ENCODE results near the gene UBE2D3. TPM values are rescaled to one million over a fixed set of nuclear protein-coding genes. Genes with fewer than 3 reads are reported as not detected.
"Not testable (repeated sequence)": the region's sequence is repeated elsewhere in the genome, so short reads cannot be mapped to it uniquely, and the experiment has no call there.

UBE2D3 gene
- total RNA-seq, 3 donors from 2014 or later = 374 to 405 (median 392) TPM

GRCh38 chr4:102868153-102868780 is 40.9 kb upstream of the UBE2D3 start:
- Histone ChIP-seq H3K27me3 (no peaks in the 10 kb centered on the region), H3K4me3 (peak overlapping the region; percentile 63 to 77 (median 75)), H3K36me3 (no peaks in the 10 kb centered on the region), H3K4me1 (no peaks in the 10 kb centered on the region), H3K9me3 (no peaks in the 10 kb centered on the region), H3K27ac (peak overlapping the region; percentile 97 to 98)
- intact Hi-C loops (cut with DNase I; ENCODE audit: low total_unique reads) = no loop called here
- DNase-seq (ENCODE audit: low spot score in 2 of 2) = peak in 1 of 2 donors; percentile 21
- peak; percentile 27 for TF ChIP-seq POLR2A (IDR thresholded peaks at IDR 0.05)
- no peak for TF ChIP-seq POLR2AphosphoS5 (IDR thresholded peaks at IDR 0.05)

GRCh38 chr4:102867278-102868152 is 40.2 kb upstream of the UBE2D3 start:
- no peaks in the 10 kb centered on the region for H3K36me3 ChIP-seq
- peak overlapping the region; percentile 97 to 98 for H3K27ac ChIP-seq
- intact Hi-C loops (cut with DNase I; ENCODE audit: low total_unique reads) = no loop called here
- H3K27me3 ChIP-seq = no peaks in the 10 kb centered on the region
- DNase-seq (ENCODE audit: low spot score in 2 of 2) = no peak
- no peaks in the 10 kb centered on the region for H3K4me1 ChIP-seq
- H3K9me3 ChIP-seq = no peaks in the 10 kb centered on the region
- TF ChIP-seq POLR2AphosphoS5 (IDR thresholded peaks at IDR 0.05) (no peak), CTCF (IDR thresholded peaks at IDR 0.05) (no peak), POLR2A (IDR thresholded peaks at IDR 0.05) (no peak)
- peak overlapping the region; percentile 63 to 77 (median 75) for H3K4me3 ChIP-seq

- H3K27ac ChIP-seq; H3K36me3 ChIP-seq; DNase-seq (ENCODE audit: low spot score in 2 of 2); H3K4me1 ChIP-seq; H3K4me3 ChIP-seq; intact Hi-C loops (cut with DNase I; ENCODE audit: low total_unique reads); H3K27me3 ChIP-seq; H3K9me3 ChIP-seq: not testable (repeated sequence)
Observed at GRCh38 chr4:102865327-102865726, 38.0 kb upstream of the UBE2D3 start.

- Histone ChIP-seq H3K27me3 (no peaks in the 10 kb centered on the region), H3K27ac (no peak overlapping the region), H3K4me1 (no peaks in the 10 kb centered on the region), H3K36me3 (no peaks in the 10 kb centered on the region), H3K4me3 (no peak overlapping the region), H3K9me3 (peaks cover 9 to 10% of the 10 kb centered on the region in 2 donors)
- TF ChIP-seq POLR2A (IDR thresholded peaks at IDR 0.05) (no peak), CTCF (IDR thresholded peaks at IDR 0.05) (no peak), POLR2AphosphoS5 (IDR thresholded peaks at IDR 0.05) (no peak)
- DNase-seq (ENCODE audit: low spot score in 2 of 2) = no peak
- intact Hi-C loops (cut with DNase I; ENCODE audit: low total_unique reads) = no loop called here
Observed at GRCh38 chr4:102862747-102863146, 35.4 kb upstream of the UBE2D3 start.

GRCh38 chr4:102862016-102862415 is 34.7 kb upstream of the UBE2D3 start:
- no peaks in the 10 kb centered on the region for H3K27me3 ChIP-seq
- intact Hi-C loops (cut with DNase I; ENCODE audit: low total_unique reads) = no loop called here
- H3K36me3 ChIP-seq = no peaks in the 10 kb centered on the region
- no peak overlapping the region for H3K4me3 ChIP-seq
- H3K27ac ChIP-seq = no peak overlapping the region
- no peak for DNase-seq (ENCODE audit: low spot score in 2 of 2)
- H3K4me1 ChIP-seq = no peaks in the 10 kb centered on the region
- TF ChIP-seq POLR2A (IDR thresholded peaks at IDR 0.05) (no peak), POLR2AphosphoS5 (IDR thresholded peaks at IDR 0.05) (no peak), CTCF (IDR thresholded peaks at IDR 0.05) (no peak)
- peaks cover 9 to 10% of the 10 kb centered on the region in 2 donors for H3K9me3 ChIP-seq

All from breast epithelium (tissue), 4 donors.